Cardiac muscle cell (in vitro differentiated cells and primary cell): ENCODE results near the gene TGFBR3. TPM values are rescaled to one million over a fixed set of nuclear protein-coding genes. Genes with fewer than 3 reads are reported as not detected.

Source experiments
- DNase-seq, 2 donors: peaks; one replicate each; pipeline versions ENCODE4 v3.0.0 to v3.0.0-alpha.2; 2010 to 2017; ENCODE audit warnings: low read depth in 1 of 2, low spot score in 1 of 2
- H3K27ac ChIP-seq: fragments of 200-600 bp; sonication (generic); 2 replicates; pipeline ENCODE4 v1.5.1; 2016
- H3K27me3 ChIP-seq: fragments of 200-600 bp; sonication (generic); 2 replicates; pipeline ENCODE4 v1.6.0; 2016; ENCODE audit warnings: control low read depth
- H3K36me3 ChIP-seq: fragments of 200-600 bp; sonication (generic); 2 replicates; pipeline ENCODE4 v1.5.1; 2016; ENCODE audit warnings: control low read depth
- H3K4me1 ChIP-seq: fragments of 200-600 bp; sonication (generic); 2 replicates; pipeline ENCODE4 v1.8.1; 2017; ENCODE audit warnings: low read depth, mild to moderate bottlenecking, mixed run types
- H3K4me3 ChIP-seq: fragments of 200-600 bp; sonication (generic); 2 replicates; pipeline ENCODE4 v1.5.1; 2016; ENCODE audit warnings: mild to moderate bottlenecking
- H3K9me3 ChIP-seq: fragments of 200-600 bp; sonication (generic); 2 replicates; pipeline ENCODE4 v1.5.1; 2017; ENCODE audit warnings: low read depth, mild to moderate bottlenecking, control low read depth
- polyA plus RNA-seq: library from polyadenylated mRNA; unstranded; fragments of >200 nt; fragmentation: Nextera tagmentation; extraction: Ambion mirVana; gene quantifications from 2 replicates; pipeline ENCODE4 v1.2.1, GENCODE V29; 2016
- total RNA-seq: library from RNA; depleted of rRNA; stranded (reverse); fragments of >200 nt; gene quantifications from 2 replicates; pipeline ENCODE4 v1.2.3, GENCODE V29; 2016
- TF ChIP-seq, protein P1 (sequence below): IDR thresholded peaks from 2 replicates; pipeline ENCODE4 v1.5.1; 2012; ENCODE audit warnings: low read depth, mild to moderate bottlenecking, low read length

Gene TGFBR3
- total and polyA plus RNA-seq, 2 experiments from 2014 or later = 10.3 to 11.8 TPM

DNA sequence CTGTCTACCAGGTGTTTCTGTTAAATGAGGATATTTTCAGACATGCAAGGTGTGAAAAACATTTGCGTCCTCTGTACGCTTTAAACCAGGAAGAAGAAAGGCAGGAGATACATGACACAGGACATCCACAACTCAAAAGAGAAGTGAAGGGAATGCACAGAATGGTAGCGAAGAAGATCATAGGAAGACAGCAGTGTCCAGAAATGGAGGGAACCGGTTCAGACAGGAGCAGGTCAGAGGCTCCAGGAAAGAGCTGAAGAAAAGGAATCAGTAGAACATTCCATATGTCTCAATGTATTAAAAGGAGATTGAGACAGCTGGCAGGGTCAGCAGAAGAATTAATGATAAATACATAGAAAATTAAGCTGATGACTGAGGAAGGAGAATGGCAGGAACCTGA, 194.4 kb downstream of the TGFBR3 start:
- H3K36me3 ChIP-seq = no peaks in the 10 kb centered on the region
- no peak for DNase-seq
- no peak overlapping the region for H3K27ac ChIP-seq
- H3K27me3 ChIP-seq = no peaks in the 10 kb centered on the region
- H3K9me3 ChIP-seq = no peaks in the 10 kb centered on the region
- TF ChIP-seq, protein P1, sequence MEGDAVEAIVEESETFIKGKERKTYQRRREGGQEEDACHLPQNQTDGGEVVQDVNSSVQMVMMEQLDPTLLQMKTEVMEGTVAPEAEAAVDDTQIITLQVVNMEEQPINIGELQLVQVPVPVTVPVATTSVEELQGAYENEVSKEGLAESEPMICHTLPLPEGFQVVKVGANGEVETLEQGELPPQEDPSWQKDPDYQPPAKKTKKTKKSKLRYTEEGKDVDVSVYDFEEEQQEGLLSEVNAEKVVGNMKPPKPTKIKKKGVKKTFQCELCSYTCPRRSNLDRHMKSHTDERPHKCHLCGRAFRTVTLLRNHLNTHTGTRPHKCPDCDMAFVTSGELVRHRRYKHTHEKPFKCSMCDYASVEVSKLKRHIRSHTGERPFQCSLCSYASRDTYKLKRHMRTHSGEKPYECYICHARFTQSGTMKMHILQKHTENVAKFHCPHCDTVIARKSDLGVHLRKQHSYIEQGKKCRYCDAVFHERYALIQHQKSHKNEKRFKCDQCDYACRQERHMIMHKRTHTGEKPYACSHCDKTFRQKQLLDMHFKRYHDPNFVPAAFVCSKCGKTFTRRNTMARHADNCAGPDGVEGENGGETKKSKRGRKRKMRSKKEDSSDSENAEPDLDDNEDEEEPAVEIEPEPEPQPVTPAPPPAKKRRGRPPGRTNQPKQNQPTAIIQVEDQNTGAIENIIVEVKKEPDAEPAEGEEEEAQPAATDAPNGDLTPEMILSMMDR = no peak
- no peaks in the 10 kb centered on the region for H3K4me1 ChIP-seq
- no peak overlapping the region for H3K4me3 ChIP-seq

DNA sequence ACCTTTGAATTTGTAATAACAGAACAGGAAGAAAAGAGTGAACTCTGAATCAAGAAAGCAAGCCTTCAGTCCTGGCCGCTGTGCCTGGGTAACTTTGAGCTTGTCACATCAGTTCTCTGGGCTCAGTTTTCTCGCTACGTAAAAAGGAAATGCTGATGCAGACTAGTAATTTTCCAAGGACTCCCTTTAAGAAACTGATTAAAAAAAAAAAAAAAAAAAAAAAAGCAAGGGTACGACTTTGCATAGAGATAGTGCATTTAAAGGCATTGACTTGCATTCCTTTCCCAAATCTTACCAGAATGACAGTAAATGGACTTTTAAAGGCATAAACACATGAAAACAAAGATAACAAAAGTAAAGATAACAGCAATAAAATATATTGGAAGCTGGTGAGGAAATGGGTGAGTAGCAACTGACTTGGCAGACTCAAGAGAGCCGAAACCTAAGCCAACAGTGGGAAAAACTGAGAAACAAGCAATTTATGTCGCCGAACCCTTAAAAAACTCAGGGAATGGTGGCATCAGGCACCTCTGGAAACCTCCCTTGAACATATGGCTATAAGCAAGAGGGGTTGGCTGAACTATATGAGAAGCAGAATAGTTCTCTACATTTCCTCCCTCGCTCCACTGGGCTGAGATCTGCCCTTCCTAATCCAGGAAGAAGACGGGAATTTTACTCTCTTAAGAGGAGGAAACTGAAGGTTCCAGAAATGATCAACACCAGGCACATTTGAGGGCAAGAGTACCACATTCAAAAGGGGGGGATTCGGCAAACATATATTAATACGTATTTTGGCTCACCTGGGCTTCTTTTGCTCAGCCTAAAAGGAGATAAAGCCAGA, 196.1 kb downstream of the TGFBR3 start:
- Histone ChIP-seq H3K9me3 (no peaks in the 10 kb centered on the region), H3K4me3 (no peak overlapping the region), H3K36me3 (no peaks in the 10 kb centered on the region), H3K27ac (no peak overlapping the region), H3K27me3 (no peaks in the 10 kb centered on the region), H3K4me1 (peaks cover 2% of the 10 kb centered on the region)
- TF ChIP-seq, protein P1 = no peak
- peak in 1 of 2 donors; percentile 73 for DNase-seq

DNA sequence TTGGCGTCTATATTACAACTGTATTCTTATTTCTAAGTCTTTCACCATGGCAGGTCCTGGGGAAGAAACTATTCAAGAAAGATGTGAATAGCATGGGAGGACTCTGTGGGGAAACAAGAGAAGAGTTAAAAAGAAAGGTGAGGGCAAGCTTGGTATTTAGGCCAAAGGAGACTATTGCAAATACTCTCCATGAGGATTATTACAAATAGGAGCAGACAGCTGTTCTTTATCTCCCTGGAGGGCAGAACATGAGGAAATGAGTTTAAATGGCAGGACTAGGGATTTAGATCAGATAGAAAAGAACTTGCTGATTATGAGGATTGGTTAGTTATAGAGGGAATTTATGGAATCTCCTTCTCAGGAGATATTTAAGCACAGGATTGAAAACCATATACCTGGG, 198.5 kb downstream of the TGFBR3 start:
- Histone ChIP-seq H3K4me3 (no peak overlapping the region), H3K36me3 (no peaks in the 10 kb centered on the region), H3K9me3 (no peaks in the 10 kb centered on the region), H3K4me1 (peaks cover 7% of the 10 kb centered on the region), H3K27ac (no peak overlapping the region), H3K27me3 (no peaks in the 10 kb centered on the region)
- peak in 1 of 2 donors; percentile 44 for DNase-seq
- TF ChIP-seq, protein P1 = no peak

DNA sequence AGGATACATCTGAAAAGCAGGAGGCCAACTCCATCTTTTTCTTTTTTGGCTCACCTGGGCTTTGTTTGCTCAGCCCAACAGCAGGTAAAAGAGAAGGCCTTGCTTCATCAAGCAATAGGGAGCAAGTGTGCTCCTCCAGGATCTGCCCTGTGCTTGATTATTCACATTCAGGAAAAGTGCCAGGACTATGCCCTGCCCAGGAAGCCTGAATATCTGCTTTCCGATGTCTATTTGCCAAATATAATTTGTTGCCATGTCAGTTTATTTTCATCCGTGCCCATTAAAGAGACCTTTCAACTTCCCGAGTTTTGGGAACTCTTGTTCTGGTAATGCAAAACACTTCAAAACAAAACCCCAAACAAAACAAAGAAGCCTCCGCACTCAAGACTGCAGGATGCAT, 200.0 kb downstream of the TGFBR3 start:
- Histone ChIP-seq H3K27ac (no peak overlapping the region), H3K9me3 (no peaks in the 10 kb centered on the region), H3K36me3 (no peaks in the 10 kb centered on the region), H3K27me3 (no peaks in the 10 kb centered on the region), H3K4me3 (no peak overlapping the region), H3K4me1 (peaks cover 7% of the 10 kb centered on the region)
- DNase-seq = no peak
- TF ChIP-seq, protein P1 = no peak

DNA sequence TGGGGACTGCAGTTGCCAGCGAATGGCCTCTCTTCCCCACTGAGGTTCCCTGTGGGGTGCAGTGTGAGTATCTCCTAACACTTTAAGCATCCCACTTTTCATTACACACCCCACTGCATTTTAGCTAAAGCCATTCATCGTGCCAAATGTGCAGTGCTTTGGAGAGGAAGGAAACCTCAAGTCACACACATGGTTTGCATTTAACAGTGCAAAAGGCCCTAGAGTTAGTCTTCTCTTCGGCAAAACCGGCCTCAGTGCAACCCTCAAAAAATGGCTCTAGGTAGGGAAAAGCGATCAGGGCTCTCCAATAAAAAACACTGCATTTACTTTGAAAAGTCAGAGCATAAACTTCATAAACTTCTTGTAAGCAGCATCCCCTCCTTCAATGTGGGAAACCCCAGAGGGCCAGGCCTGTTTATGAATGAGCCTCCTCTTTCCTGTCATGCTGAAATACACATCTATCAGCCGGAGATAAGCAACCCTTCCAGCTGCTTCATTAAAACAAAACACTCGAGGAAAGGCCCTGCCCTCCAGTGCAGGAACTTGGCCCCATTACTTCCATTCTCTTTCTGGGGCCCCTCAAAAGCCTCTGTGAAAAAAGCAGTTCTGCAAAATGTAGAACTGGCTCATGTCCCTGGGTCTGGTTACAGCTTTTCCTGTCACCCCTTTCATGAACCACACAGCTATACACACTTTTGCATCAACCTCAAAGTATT, 201.3 kb downstream of the TGFBR3 start:
- H3K36me3 ChIP-seq = no peaks in the 10 kb centered on the region
- no peaks in the 10 kb centered on the region for H3K27me3 ChIP-seq
- TF ChIP-seq, protein P1 = no peak
- peaks cover 7% of the 10 kb centered on the region for H3K4me1 ChIP-seq
- H3K9me3 ChIP-seq = no peaks in the 10 kb centered on the region
- no peak overlapping the region for H3K4me3 ChIP-seq
- H3K27ac ChIP-seq = no peak overlapping the region
- DNase-seq = peak in 1 of 2 donors; percentile 55
